Measurements from ENCODE around the gene GALNT14. TPM values are rescaled to one million over a fixed set of nuclear protein-coding genes. Genes with fewer than 3 reads are reported as not detected.
A peak's percentile ranks its signal among the peaks of the same experiment; 100 is the strongest.

Gene GALNT14
- total RNA-seq, 1 experiment from 2014 or later, result 6.0 TPM

GRCh38 chr2:31018280-31018679 lies 120.0 kb downstream of the GALNT14 start (continued):
- TF ChIP-seq TCF7 (CRISPR knock-in tag; IDR thresholded peaks at IDR 0.05; ENCODE audit: low read depth), result no peak
- TF ChIP-seq ATF1 (CRISPR knock-in tag; IDR thresholded peaks at IDR 0.05), result no peak
- no peak for TF ChIP-seq EMX1 (CRISPR knock-in tag; IDR thresholded peaks at IDR 0.05)
- no peak for TF ChIP-seq FOXK1 (CRISPR knock-in tag; IDR thresholded peaks at IDR 0.05)
- no peak for TF ChIP-seq JAZF1 (CRISPR knock-in tag; IDR thresholded peaks at IDR 0.05)

GRCh38 chr2:31016648-31017047 lies 121.6 kb downstream of the GALNT14 start:
- Mint-ChIP-seq H3K27me3 (ENCODE audit: low read depth) (no peaks in the 10 kb centered on the region), H3K9me3 (no peaks in the 10 kb centered on the region), H3K4me3 (no peak overlapping the region), H3K4me1 (peaks cover 11% of the 10 kb centered on the region), H3K27ac (no peak overlapping the region), H3K36me3 (no peaks in the 10 kb centered on the region)
- ChIA-PET CTCF (no interaction called here), POLR2A (interaction anchor here (0.6 kb wide), 1 partner anchor 22 kb away, joined by 6 read pairs; no protein-coding TSS in a partner anchor)
- TF ChIP-seq NR1H2 (CRISPR knock-in tag; IDR thresholded peaks at IDR 0.05), result no peak
- TF ChIP-seq FOXP1 (CRISPR knock-in tag; IDR thresholded peaks at IDR 0.05; ENCODE audit: borderline replicate concordance), result no peak
- TF ChIP-seq USF2 (CRISPR knock-in tag; IDR thresholded peaks at IDR 0.05), result no peak
- no peak for TF ChIP-seq ZNF423 (CRISPR knock-in tag; IDR thresholded peaks at IDR 0.05)
- TF ChIP-seq OVOL2 (CRISPR knock-in tag; IDR thresholded peaks at IDR 0.05; ENCODE audit: borderline replicate concordance), result no peak
- TF ChIP-seq NR3C1 (CRISPR knock-in tag; conservative IDR thresholded peaks at IDR 0.05; ENCODE audit: low read depth), result no peak
- no peak for TF ChIP-seq ATF1 (CRISPR knock-in tag; IDR thresholded peaks at IDR 0.05)
- TF ChIP-seq ZNF532 (CRISPR knock-in tag; IDR thresholded peaks at IDR 0.05; ENCODE audit: borderline replicate concordance), result no peak
- TF ChIP-seq E2F1 (CRISPR knock-in tag; IDR thresholded peaks at IDR 0.05), result no peak
- TF ChIP-seq ELF4 (CRISPR knock-in tag; IDR thresholded peaks at IDR 0.05; ENCODE audit: low read depth), result no peak
- TF ChIP-seq HMGXB4 (CRISPR knock-in tag; IDR thresholded peaks at IDR 0.05), result no peak
- DNase-seq (ENCODE audit: low spot score) (no peak), ATAC-seq (no peak)

GRCh38 chr2:31014516-31014915 lies 123.7 kb downstream of the GALNT14 start:
- H3K4me1 Mint-ChIP-seq, result peaks cover 11% of the 10 kb centered on the region
- H3K27ac Mint-ChIP-seq, result peak overlapping the region; percentile 30; the same call in 1 of the 2 replicates
- H3K27me3 Mint-ChIP-seq (ENCODE audit: low read depth), result no peaks in the 10 kb centered on the region
- no peak overlapping the region for H3K4me3 Mint-ChIP-seq
- ATAC-seq (no peak), DNase-seq (ENCODE audit: low spot score) (no peak)
- POLR2A ChIA-PET, result no interaction called here
- no peaks in the 10 kb centered on the region for H3K36me3 Mint-ChIP-seq
- CTCF ChIA-PET, result interaction anchor here (0.6 to 1.4 kb wide), 4 partner anchors 19 to 155 kb away, joined by 3 to 5 read pairs (median 4); partner anchors contain the start of gene GALNT14
- 0 out of 2 replicates have a peak, but pooled peaks cover 4% of the 10 kb centered on the region for H3K9me3 Mint-ChIP-seq
- TF ChIP-seq MYBL2 (CRISPR knock-in tag; IDR thresholded peaks at IDR 0.05) (no peak), SP1 (CRISPR knock-in tag; conservative IDR thresholded peaks at IDR 0.05) (no peak), CDX4 (CRISPR knock-in tag; IDR thresholded peaks at IDR 0.05; ENCODE audit: borderline replicate concordance) (no peak), AFF4 (CRISPR knock-in tag; IDR thresholded peaks at IDR 0.05; ENCODE audit: borderline replicate concordance) (no peak), NR1H2 (CRISPR knock-in tag; IDR thresholded peaks at IDR 0.05) (no peak), IRF1 (CRISPR knock-in tag; IDR thresholded peaks at IDR 0.05) (no peak), NR2C2 (CRISPR knock-in tag; IDR thresholded peaks at IDR 0.05) (no peak)
